GM21576 (cell line): ENCODE results near the gene NR1H2.
"Not testable (repeated sequence)": the region's sequence is repeated elsewhere in the genome, so short reads cannot be mapped to it uniquely, and the experiment has no call there.

ENCODE experiments used
- ATAC-seq: cut with Tn5 transposase; IDR thresholded peaks from one replicate; pipeline ENCODE4 v1.9.1; 2021; ENCODE audit warnings: mild to moderate bottlenecking, moderate library complexity; ENCODE audit not compliant: unreplicated experiment

NR1H2 gene

DNA sequence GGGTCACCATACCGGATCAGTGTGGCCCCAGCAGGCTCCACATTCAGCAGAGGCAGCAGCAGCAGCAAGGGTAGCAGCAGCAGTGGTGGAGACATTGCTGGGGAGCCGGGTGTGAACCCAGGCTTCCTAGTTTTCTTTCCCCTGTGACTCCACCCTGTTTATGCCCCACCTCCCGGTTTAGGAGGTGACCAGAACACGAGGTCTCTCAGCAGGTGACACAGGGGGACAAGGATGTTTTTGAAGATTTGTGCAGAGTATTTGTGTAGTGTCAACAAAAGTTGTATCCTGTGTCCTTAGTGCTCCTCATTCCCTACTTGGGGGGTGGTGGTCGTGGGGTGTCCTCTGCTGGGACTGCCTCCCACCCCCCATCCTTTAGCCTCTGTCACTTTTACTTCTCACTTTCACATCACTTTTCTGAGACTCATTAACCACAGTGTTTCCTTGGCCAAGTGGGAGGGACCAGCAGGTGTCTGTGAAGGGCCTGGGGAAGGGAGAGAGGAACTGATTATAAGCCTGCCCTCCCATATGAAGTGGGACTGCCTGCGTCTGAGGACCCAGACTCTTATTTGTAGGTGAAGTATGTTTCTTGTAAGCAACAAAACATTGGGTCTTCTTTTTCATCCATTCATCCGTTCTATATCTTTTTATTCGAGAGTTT is 31.5 kb upstream of the NR1H2 start:
- ATAC-seq: peak; percentile 53

DNA sequence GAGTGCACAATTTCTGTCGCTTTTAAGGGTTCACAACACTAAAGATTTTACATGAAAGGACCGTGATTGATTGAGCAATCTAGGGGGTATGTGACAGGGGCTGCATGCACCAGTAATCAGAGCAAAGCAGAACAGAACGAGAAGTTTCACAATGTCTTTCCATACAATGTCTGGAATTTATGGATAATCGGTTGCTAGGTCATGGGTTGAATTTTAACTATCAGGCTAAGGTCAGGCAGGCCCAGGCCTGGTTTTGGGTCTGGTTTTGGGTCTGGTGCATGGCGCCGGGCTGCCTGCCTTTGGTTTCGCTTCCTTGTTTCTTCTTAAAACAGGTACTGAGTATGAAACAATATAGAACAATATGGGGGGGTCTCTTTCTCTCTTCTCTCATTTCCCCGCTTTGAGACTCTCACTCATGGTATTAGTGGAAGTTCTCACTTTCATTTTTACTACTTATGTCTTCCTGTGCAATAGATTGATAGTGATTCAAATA is 29.1 kb upstream of the NR1H2 start:
- peak; percentile 39 for ATAC-seq

DNA sequence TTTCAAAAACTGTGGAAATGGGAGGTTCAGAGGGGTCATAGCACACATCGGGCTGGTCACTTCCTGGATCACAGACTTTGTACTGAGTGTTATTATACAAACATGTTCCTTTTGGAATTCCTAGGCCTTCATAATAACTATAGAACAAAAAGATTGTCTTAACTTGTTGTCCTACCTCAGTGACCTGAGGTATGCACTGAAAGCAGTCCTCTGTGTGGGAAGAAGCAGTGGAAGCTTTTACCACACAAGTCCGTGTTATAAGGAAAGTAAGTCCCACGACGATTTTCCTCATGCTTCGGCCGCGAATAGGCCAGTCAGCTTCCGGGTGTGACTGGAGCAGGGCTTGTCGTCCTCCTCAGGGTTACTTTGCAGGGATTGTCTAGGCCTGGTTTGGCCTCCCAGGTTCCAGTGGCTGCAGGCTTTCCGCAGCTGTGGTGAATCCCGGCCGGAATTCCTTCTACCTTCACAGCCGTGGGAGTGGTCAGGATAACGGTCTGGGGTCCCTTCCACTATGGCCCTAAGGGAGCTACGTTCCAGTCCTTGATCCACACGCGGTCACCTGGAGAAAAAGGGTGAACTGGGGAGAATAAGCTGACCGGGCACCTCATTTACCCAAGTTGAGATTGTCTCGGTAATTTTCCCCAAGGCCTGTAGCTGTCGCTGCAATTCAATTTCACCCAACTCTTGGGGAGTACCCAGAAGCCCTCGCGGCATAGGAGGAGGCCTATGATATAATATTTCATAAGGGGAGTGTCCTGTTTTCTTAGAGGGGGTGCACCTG is 26.8 kb upstream of the NR1H2 start:
- no peak for ATAC-seq

DNA sequence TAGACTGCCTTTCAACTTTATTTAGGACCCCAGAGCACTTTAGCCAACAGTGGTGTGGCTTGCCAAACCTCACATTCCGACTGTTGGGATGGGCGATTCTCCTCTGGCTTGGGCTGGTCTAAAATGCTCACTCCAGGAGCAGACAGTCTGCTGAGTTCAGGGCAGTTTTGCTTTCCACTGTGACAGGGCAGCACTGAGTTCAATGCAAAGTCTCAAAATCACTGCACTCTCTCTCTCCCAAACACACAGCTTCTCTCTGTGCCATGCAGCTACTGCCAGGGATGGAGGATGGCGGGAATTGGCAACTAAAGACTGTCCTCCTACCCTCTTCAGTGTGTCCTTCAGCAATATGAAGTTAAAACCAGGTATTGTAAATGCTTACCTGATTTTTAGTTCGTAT is 24.0 kb upstream of the NR1H2 start:
- ATAC-seq: no peak

DNA sequence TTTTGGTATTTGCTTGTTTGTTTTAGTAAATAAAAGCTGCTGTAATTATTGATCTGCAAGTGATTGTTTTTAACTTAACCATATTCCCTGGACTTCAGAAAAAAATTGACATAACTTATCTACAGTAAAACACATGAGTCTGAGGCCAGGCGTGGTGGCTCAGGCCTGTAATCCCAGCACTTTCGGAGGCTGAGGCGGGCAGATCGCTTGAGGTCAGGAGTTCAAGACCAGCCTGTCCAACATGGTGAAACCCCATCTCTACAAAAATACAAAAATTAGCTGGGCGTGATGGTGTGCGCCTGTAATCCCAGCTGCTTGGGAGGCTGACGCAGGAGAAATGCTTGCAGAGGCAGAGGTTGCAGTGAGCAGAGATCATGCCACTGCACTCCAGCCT is 22.8 kb upstream of the NR1H2 start:
- not testable (repeated sequence) for ATAC-seq

DNA sequence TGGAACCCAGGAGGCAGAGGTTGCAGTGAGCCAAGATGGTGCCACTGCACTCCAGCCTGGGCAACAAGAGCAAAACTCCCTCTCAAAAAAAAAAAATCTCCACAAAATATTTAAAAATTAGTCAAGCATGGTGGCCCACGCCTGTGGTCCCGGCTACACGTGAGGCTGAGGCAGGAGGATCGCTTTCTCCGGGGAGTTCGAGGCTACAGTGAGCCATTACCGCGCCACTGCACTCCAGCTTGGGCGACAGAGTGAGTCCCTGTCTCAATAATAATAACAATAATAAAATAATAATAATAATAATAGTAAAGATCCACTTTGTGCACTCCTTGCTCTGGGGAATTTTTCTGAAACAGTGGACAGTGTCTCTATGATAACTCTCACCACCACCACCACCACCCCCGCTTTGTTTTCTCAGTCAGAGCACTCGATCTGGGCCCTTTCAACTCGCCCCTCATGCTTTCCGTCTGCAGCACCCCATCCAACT is 19.5 kb upstream of the NR1H2 start:
- ATAC-seq: no peak

DNA sequence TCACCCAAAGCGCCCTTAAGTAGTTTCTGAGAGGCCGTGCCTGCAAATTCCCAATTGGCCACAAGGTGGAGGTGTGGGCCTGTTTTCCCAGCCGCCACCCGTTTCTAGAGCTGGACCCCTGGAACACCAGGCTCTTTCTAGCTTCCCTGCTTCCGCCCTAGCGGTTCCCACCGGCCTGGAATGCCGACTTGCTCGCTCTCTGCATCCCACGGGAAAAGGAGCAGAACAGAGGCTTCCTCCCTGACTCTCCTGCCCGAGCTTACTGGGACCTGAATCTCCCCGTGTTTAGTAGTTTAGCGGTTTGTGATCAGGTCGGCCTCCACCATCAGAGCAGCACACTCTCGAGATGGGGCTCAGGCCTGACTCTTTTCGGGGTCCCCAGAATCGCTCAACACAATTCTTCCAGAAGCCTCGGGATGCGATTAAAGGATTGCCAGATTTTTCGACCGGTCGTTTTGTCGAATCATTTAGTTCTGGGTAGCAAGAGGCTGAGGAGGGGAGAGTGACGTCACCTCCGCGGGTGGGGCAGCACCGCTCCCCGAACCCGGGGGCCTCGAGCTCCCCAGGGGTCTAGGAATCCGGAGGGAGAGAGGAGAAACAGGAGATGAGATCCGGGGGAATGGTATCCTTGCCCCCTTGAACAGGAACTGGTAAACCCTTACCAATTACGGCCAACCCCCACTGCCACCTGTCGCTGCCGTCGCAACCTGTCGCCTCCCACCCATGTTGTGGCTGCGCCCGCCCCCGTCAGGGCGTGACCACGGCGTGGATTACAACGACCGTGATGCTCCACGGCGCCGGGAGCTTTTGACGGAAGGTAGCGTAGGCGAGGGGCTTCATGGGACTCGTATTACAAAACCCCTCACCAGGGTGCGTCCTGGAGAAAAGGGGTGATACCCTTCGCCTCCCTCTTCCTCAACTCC is 18.8 kb upstream of the NR1H2 start:
- ATAC-seq: peak; percentile 39

DNA sequence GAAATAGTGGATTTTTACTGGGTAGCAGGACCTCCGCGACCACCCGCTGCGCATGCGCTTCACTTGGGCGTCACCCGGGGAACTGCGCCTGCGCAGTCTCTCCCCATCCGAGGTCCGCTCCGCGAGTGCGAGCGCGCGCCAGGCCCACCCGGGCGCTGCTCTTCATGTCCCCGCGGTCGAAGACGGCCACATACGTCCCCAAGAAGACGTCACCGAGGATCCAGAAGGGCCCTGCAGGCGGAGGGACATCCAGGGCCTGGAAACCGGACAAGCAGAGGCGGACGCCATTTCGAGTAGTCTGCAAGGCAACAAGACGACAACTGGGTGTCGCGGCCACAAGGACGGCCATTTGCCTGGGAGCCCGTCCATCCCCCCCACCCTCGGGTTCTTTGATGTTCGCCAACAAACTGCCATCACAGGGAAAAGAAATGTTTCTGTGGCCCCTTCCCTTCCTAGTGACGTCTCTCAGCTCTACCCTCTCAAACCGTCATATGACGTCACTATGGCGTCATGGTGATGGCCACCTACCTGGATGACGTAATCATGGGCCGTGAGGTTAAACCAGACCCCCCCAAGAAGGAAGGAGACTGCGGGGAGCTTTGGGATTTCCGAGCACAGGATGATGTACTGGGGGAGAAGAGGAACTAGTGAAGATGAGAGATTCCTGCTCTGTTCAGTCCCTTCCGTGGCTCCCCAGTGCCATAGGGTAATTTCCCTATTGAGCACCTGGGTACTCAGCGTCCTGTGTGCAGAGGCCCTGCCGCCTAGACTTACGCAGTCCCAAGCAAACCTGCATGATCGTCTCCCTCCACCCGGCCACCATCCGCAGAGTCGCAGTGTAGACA is 17.6 kb upstream of the NR1H2 start:
- ATAC-seq: no peak

DNA sequence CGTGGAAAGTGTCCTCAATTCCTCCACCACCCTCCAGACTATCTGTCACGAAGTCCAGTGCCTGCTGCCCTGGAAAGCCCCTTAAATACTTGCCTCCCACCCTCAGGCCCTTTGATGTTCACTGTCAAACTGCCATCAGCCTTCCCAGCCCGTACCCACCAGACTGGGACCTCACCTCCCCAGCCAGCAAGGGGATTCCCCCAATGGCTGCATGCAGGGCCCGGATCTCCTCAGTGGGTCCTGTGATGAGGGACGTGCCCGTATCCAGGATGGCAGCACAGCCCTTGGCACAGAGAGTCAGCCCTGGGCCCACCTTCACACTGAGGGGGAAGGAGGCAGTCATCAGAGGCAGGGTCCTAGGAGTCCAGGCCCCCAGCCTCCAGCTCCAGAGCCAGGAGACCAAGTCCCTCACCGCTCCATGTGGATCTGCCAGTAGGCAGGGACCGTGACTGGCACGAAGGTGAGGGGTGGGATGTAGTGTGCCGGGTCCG is 16.9 kb upstream of the NR1H2 start:
- no peak for ATAC-seq

DNA sequence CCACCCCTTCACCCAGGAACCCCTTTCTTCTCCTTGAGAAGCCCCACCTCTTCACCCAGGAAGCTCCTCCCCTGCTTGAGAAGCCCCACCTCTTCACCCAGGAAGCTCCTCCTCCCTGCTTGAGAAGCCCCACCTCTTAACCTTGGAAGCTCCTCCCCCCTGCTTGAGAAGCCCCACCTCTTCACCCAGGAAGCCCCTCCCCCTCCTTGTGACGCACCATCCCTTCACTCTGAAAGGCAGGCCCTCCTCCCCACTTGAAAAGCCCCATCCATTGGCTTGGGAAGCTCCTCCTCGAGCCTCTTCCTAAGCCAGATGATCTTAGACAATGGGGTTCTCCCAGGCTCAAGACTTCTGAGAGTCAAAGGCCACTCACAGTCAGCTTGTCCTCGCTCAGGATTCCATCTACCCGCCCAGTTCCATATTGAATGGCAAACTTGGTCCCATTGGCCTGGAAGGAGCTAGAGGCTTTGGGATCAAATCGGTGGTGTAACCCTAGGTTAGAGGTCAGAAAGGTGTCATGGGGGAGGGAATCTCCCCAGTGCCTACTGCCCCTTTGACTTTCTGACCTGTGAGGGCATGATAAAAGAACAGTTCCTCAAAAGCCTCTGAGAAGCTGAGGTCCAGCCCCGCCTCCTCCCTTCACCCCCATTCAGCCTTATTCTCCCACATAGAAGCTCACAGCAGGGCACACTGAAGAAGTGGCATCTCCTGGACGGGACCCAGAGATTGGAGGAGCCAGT is 14.8 kb upstream of the NR1H2 start:
- no peak for ATAC-seq

DNA sequence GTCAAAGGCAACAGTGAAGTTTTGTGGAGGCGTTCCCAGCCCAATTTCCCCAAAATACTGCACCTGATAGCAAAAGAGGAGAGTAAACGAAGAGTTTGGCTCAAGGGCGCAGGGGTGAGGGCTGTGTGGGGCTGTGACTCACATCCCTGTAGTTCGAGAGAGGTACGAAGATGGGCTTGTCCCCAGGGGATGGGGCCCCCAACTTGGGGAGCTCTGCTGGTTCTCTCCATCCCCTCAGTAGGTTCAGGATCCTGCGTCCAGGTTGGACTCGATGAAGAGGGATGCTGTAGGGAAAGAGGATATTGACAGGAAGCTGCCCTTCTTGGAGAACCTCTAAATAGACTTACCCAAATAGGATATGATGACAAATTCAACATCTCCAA is 14.2 kb upstream of the NR1H2 start:
- ATAC-seq: no peak

DNA sequence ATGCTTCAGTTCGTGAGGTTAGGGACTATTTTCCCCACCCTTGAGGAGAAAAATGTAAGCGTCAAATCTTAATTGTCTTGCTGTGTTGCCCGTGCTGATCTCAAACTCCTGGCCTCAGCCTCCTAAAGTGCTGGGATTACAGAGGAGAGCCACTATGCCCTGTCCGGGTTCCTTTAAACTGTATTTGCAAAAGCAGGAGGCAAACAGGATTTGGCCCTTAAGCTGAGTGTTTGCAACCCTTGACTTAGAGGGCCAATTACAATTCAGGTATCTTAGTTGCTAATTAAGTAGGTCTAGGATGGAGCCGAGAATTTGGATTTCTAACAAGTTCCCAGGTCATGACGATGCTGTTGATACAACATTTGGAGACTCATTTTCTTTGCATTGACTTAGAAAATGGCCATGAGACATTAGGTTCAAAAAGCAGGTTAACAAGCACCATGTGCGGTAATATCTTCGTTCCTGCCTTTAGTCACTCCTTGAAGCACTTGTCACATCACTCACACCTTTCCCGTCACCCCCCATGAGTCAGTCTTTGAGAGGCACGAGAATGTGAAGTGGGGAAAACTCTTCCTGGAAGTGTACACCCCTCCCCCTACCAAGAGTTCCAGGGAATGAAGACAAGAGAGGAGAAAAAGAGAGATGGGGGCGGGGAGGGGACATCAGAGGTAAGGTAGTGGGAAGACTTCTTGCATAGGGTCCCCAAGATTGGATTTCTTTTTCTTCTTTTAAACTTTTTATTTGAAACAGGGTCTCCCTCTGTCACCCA is 13.4 kb upstream of the NR1H2 start:
- ATAC-seq: no peak

DNA sequence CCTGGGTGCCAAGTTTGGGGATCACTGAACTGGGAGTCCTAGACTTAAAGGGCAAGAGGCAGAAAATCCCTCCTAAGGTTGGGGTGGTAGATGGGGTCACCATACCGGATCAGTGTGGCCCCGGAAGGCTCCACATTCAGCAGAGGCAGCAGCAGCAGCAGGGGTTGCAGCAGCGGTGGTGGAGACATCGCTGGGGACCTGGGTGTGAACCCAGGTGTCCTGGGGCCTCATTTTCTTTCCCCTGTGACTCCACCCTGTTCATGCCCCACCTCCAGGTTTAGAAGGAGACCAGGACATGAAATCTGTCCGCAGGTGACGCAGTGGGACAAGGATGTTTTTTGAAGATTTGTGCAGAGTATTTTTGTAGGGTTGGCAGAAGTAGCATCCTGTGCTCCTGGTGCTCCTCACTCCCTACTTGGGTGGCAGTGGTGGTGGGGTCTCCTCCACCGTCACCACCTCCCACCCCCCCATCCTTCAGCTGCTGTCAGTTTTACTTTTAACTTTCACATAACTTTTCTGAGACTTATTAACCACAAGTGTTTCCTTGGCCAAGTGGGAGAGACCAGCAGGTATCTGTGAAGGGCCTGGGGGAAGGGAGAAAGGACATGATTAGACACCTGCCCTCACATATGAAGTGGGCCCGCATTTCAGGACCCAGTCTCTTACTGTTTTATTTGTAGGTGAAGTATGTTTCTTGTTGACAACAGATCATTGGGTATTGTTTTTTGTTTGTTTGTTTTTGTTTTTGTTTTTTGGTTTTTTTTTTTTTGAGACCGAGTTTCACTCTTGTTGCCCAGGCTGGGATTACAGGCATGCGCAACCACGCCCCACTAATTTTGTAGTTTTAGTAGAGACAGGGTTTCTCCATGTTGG is 10.6 kb upstream of the NR1H2 start, which contains the start of gene NAPSA:
Gene NAPSA, minus strand, starts transcription at position 206 of the 873 bp plus-strand sequence. Its CDS starts 18 bp downstream, at position 188.
- no peak for ATAC-seq

DNA sequence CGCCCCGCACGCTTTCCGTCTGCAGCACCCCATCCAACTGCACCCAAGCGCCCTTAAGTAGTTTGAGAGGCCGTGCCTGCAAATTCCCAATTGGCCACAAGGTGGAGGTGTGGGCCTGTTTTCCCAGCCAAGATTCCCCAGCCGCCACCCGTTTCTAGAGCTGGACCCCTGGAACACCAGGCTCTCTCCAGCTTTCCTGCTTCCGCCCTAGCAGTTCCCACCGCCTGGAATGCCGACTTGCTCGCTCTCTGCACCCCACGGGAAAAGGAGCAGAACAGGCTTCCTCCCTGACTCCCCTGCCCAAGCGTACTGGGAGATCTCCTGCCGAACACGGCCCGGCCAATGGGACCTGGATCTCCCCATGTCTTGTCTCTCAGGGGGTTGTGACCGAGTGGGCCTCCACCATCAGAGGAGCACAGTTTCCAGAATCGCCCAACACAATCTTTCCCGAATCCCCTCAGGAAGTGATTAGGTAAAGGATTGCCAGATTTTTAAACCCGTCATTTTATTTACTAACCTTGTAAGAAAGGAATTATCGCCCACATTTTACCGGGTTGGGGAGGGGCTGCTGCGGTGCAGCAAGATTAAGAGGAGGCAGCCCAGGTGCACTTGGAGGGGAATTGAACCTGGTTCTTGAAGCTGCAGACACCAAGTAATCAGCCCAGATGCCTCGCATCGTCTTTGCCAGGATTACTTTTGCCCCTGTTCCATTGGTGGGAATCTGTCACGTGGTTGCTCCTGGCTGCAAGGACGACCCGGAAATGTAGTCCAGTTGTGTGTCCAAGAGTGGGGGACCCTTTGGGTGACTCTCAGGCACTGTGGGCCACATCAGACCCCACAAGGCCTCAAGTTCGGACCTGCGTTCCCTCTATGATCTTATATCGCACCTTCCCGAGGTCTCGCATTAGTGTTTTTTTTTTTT is 7.3 kb upstream of the NR1H2 start:
- peak; percentile 63 for ATAC-seq

DNA sequence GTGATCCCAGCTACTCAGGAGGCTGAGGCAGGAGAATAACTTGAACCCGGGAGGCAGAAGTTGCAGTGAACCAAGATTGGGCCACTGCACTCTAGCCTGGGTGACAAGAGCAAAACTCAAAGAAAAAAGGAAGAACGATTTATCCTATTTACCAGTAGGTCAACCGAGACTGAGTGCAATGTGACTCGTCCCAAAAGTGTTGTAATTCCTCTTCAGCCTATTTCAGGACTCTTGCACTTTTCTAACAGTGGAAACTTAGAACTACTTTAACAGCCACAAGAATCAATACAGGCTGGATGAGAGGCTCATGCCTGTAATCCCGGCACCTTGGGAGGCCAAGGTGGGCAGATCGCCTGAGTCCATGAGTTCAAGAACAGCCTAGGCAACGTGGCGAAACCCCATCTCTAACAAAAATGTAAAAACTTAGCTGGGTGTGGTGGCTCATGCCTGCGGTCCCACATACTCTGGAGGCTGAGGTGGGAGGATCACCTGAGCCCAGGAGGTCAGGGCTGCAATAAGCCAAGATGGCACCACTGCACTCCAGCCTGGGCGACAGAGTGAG is 4.3 kb upstream of the NR1H2 start:
- ATAC-seq: no peak

DNA sequence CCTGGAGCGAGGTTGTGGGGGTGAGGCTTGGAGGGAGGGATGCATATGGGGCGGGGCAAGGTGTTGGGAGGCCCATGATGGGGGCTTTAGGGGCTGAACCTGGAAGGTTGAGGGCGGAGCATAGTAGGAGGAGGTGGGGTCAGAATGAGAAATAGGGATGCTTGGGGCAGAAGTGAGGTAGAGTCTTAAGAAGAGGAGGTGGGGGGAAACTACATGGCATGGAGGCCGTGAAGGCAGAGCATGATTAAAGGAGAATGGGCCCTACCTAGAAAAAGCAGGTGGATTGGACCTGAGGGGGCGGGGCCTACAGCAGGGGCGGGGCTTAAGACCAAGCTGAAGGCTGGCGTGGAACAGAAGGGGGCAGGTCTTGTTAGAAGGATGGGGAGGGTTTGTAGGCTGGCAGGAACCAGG is 799 bp downstream of the NR1H2 start:
- ATAC-seq: no peak
